Measurements from ENCODE around the gene SYT2.
"Not testable (repeated sequence)": the region's sequence is repeated elsewhere in the genome, so short reads cannot be mapped to it uniquely, and the experiment has no call there.

The SYT2 gene

DNA sequence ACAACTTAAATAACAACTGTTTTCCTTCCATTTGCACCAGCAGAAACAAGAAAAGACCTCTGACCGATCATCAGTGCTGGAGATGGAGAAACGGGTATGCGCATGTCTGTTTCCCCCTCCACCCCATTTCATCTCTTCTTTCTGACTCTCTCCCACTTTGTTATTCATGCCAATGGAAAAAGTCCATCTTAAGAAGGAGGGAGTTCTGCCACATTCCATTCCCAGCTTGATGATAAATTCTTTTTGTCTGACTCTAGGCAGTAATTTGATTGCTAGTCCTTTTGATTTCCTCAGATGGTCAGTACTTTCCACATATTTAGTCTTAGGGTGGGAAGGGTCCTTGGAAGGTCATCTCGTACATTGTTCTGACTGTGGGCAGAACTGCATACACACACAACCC, 142.5 kb downstream of the SYT2 start:
- no peak for DNase-seq

DNA sequence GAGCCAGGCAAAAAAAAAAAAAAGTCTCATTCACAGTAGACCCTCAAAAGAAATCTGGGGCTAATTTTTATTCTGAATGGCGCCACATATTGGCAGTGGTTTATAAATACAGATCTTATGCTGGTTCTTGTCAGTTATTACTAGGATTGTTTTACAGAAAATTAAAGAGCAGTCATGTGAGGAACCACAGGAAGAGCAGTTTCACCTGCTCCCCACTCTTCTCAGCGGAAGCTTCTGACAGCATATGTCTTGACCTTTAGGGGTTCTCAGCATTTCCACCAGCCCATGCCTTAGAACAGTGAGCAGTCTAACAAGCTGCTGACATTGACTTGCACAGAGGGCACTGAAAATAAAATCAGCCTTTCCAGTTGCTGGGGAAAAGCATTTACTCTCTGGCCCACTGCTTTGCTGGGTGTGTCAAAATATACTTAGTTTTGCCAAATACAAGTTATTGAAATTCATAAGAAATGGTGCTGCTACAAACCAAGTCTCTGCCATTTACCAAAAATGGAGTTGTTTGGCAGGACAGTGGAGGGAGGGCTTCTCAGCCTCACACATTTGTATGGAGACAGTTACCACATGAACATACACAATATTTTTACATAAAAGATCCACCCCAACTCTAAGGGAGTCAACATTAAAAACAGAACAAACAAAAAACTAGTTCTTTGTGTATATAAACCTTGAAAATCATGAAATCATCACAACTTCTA, 144.2 kb downstream of the SYT2 start:
- no peak for DNase-seq

DNA sequence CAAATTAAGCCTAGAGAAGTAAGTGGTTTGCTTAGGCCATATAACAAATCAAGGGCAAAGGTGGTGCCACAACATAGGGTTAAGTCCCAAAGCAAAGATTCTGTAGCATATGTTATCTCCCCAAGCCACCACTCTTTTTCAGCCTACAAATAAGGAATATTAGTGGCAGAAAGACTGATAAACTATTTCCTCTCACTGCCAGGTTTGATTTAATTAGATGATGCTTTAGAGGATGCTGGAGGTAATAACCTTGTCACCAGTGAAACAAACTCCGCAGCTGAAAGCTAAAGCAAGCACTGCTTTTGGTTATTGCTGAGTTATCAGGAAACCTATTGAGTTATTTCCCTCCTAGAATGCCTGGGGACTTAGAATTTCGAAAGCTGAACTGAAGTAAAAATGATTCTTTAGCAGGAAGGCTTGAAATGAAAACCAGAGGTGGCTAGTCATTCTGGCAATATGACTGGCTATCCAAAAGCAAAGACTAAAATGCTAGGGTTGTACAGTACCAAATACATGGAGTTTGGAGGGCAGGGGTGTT, 145.2 kb downstream of the SYT2 start:
- no peak for DNase-seq

- DNase-seq = no peak
Measured at GRCh38 chr1:202563818-202564217, 146.4 kb downstream of the SYT2 start.

DNA sequence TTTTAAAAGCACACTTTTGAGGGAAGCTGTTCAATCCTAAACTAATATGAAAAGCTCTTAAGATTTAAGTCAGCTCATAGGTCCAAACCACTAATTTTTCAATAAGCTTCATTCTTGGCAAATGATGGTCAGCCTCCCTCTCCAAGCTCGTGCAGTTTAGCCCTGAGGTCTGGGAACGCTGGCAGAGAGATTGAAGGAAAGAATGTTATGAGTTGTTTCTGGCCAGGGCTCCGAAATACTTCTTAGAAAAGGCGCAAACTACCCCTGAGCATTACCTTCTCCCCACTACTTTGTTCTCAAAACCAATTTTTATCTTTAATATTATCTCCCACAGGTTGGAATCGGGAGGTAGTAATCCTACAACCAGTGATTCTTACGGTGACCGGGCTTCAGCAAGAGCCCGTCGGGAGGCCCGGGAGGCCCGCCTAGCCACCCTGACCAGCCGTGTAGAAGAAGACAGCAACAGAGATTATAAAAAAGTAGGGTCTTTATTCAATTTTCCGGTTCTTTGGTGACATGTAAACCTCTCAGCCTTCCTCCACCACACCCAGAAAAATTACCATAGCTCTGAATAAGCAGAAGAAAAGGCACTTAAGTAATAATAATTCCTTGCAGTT, 147.7 kb downstream of the SYT2 start:
- DNase-seq = no peak

- DNase-seq = no peak
Measured at GRCh38 chr1:202561726-202562443, 148.4 kb downstream of the SYT2 start.

- DNase-seq = no peak
Measured at GRCh38 chr1:202561240-202561639, 149.0 kb downstream of the SYT2 start.

GRCh38 chr1:202557662-202558061, 152.6 kb downstream of the SYT2 start:
- DNase-seq = not testable (repeated sequence)

DNA sequence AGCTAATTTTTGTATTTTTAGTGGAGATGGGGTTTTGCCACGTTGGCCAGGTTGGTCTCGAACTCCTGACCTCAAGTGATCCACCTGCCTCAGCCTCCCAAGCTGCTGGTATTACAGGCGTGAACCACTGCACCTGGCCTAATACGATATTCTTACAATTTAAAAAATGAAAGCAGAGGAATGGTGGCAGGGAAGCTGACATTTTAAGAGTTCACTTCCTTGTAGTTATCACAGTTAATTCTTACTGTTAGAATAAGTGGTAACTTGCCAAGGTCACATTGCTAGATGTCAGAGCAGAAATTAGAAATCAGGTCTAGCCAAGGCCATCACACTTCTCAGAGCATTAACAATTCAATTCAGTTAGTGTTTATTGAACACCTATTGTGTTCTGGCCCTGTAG, 154.2 kb downstream of the SYT2 start:
- DNase-seq = not testable (repeated sequence)

- DNase-seq = not testable (repeated sequence)
Measured at GRCh38 chr1:202554619-202555018, 155.6 kb downstream of the SYT2 start.

DNA sequence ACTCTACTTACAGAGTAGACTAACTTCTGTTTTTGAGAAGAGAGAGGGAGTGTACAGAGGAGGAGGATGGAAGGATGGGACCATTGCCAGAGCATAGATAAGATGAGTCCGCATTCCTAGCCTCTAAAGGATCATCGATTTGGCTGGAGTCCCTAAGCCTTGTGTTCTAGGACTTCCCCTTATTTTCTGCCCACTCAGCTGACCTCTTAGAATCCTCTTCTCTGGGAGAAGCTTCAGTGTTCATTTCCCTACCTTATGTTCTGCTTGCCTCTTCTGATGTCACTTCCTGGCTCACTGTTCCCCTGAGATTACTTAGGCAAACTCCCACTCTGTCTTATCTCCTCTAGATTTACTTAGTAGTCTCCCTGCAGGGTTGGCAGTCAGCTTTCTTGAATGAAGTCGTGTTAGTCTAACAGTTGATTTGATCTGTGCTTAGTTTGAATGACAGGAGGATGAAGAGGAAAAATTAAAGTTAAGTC, 156.7 kb downstream of the SYT2 start:
- DNase-seq = no peak

DNA sequence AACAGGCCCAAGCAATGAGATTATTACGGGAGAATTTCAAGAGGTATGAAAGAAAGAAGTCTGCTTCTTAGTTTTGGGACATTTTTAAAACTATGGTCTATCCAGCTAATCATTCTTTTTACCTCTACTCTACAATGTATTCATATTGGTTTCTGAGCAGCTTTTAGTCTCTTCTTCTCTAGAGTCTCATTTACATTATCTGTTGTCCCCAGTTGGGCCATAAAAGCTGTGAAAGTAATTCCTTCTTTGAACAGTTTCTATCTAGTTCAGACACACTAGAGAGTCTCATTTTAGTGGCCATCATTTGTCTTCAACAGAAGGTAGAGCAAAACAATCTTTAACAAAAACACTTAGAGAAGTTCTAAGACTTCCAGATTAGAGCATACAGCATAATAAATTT, 157.2 kb downstream of the SYT2 start:
- not testable (repeated sequence) for DNase-seq

DNA sequence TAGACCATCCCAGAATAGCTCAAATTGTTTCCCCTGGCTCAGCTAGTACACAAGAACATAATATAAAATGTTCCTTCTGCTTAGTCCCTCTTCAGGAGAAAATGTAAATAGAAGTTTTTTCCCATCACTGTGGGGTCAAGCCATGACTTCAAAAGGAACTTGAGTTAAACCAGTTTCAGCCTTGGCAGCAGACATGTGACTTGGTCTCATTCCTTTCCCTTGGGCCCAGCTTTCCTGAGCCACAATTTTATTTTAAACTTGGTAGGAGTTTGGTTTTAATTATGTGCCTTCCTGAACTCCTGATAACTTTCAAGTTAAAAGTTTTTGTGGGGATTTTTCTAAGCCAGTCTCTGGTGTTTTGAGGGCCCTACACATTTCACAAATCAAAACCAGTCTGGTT, 157.6 kb downstream of the SYT2 start:
- DNase-seq = not testable (repeated sequence)

GRCh38 chr1:202551683-202552082, 158.6 kb downstream of the SYT2 start:
- no peak for DNase-seq

DNA sequence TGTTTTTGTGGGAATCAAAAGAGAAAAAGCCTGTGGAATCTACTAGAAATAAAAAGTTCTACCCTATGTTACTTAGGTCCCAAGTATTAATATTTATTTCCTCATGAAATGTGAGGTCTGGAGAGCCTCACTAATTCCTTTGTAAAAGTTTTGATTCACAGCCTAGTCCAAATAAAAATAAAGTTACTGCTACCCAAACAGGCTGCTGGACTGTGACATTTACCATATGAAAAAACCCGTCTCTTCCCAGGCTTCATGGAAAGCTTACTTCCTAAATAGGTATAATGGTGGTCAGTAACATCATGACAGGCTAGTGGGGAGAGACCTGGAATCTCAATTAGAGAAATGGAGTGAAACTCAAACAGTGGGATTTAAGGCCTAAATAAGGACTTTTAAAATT, 160.2 kb downstream of the SYT2 start:
- not testable (repeated sequence) for DNase-seq

DNA sequence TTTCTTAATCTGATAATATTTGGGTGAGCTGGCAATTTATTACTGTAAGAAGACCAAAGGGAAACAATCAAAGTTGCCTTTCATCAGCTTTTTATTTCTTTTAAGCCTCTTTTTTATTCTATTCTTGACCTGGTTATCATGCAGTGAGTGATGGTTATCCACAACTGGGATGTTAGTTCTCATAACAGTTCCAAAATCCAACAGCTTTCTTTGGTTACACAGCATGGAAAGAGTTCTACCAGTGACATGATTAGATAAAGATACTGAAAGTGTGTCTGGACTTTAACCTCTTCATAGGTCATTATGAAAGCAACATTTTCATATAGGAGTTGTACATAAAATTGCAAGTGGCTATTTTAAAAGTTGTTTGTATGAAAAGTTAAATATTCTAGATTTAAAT, 163.0 kb downstream of the SYT2 start:
- DNase-seq = no peak

- not testable (repeated sequence) for DNase-seq
Measured at GRCh38 chr1:202546796-202547195, 163.5 kb downstream of the SYT2 start.

GRCh38 chr1:202546377-202546776, 163.9 kb downstream of the SYT2 start:
- not testable (repeated sequence) for DNase-seq

DNA sequence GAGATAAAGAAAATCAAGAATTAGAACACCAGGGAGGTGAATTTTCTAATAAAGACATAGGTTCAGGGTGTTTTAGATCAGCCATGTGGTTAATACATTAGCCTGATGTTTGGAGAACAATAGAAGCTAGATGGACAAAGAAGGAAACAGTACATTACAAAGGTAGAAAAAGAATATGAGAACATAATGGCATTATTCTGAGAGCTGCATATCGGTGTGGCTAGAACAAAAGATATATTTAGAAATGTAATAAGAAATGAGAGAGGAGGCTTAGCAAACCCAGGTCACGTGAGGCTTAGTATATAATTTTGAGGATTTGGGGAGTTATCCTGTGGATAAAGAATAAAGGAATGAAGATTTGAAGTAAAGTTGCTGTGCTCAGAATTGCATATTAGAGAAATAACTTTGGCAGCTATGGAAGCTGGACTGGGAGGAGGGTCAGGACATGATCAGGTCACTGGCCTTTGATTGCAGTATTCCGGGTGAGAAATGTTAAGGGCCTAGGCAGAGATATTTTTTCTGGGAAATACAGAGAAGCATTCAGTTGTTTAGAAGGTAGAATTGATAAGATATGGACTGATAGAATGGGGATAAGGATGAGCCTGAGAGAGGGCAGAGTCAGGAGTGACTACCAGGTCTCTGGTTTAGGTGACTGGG, 164.5 kb downstream of the SYT2 start:
- not testable (repeated sequence) for DNase-seq

DNA sequence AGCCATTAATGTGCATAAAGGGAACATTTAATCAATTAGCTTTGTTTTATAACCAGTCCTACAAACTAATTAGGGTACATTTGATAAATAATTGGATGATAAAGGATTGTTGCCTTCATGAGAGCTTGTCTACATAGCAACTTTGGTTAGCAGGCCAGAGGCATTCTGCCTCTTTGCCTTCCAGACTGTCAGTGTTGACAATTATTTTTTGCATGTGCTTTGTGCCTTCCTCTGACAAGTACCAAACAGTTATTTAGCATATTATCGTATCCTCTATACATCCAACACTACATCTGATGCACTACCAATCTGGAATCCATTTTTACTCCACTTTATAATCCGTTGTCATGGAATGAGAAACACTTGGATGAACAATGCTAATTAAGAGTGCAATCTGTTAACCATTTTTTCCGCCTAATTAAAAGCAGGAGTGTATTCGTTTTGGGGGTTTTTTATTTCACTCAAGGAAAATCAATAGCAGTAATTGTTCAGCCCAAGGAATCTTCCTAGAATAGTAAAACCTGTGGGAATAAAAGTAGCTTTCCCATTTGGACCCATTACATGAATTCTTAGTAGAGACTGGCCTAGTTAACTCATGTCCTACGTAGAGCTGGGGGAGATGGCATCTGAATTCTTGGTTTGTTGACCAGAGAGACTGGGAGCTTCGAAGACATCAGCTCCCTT, 165.3 kb downstream of the SYT2 start:
- not testable (repeated sequence) for DNase-seq

- not testable (repeated sequence) for DNase-seq
Measured at GRCh38 chr1:202543537-202543936, 166.7 kb downstream of the SYT2 start.

GRCh38 chr1:202542415-202542814, 167.8 kb downstream of the SYT2 start:
- not testable (repeated sequence) for DNase-seq
